Suprapubic skin (tissue), 4 donors: ENCODE results near the gene DPYD.

Source experiments
- CTCF ChIP-seq, 2 donors: fragments of 200-600 bp in 1 of 2; fragments of 450-650 bp in 1 of 2; sonication (generic) in 1 of 2; IDR thresholded peaks; one replicate each; pipeline ENCODE4 v1.5.1; 2016 to 2019; ENCODE audit warnings: antibody characterized with exemption in 2 of 2, mild to moderate bottlenecking in 1 of 2, moderate library complexity in 1 of 2
- POLR2A ChIP-seq, 2 donors: fragments of 450-650 bp; IDR thresholded peaks; one replicate each; pipeline ENCODE4 v1.6.1; 2017; ENCODE audit warnings: antibody characterized with exemption in 2 of 2, mild to moderate bottlenecking in 2 of 2, moderate library complexity in 2 of 2
- POLR2AphosphoS5 ChIP-seq, 3 donors: sonication (generic); formaldehyde crosslinking; IDR thresholded peaks; one replicate each; pipeline ENCODE4 v1.6.1; 2017; ENCODE audit warnings: antibody characterized with exemption in 3 of 3

DNA sequence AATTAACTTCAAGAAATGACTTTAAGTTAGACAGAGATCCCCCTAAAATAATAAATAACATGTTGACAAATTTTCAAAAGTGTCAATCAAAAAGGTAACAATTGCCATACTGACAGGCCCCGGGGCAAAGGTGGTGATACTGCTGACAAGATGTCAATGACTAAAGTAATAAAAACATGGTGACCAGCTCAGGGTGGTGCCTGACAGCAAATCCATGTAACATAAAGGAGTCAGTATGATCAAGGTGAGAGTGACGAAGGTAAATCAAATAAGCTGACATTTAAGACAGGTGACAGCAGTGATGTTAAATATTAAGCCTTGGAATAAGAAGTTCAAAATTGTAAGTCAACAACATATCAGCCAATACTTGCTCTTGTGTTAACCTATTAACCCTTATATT is 387.5 kb downstream of the DPYD start:
- TF ChIP-seq POLR2AphosphoS5 (IDR thresholded peaks at IDR 0.05) (no peak), CTCF (IDR thresholded peaks at IDR 0.05) (no peak), POLR2A (IDR thresholded peaks at IDR 0.05) (no peak)
